T-helper 2 cell treated with Interferon-gamma antibody and Interleukin-4, amounts not matched to agents 5 μg/mL and 100 μg/mL, for 36 hours (primary cell): Measurements from ENCODE around the gene PFDN2.

Source experiments
- DNase-seq: peaks from one replicate; pipeline ENCODE4 v3.0.0; 2021; ENCODE audit warnings: low spot score
- H3K27ac Mint-ChIP-seq: one replicate; pipeline ENCODE4 v1.8.0; 2021; ENCODE audit warnings: mild to moderate bottlenecking, mixed read lengths
- H3K27me3 Mint-ChIP-seq: one replicate; pipeline ENCODE4 v1.8.0; 2021; ENCODE audit warnings: low read depth, mixed read lengths
- H3K36me3 Mint-ChIP-seq: one replicate; pipeline ENCODE4 v1.8.0; 2021; ENCODE audit warnings: low read depth, mixed read lengths
- H3K4me1 Mint-ChIP-seq: one replicate; pipeline ENCODE4 v1.8.0; 2021; ENCODE audit warnings: low read depth, mixed read lengths
- H3K4me3 Mint-ChIP-seq: one replicate; pipeline ENCODE4 v1.8.0; 2022; ENCODE audit warnings: mild to moderate bottlenecking, moderate library complexity, mixed read lengths
- H3K9me3 Mint-ChIP-seq: one replicate; pipeline ENCODE4 v1.8.0; 2021; ENCODE audit warnings: mixed read lengths

The PFDN2 gene

GRCh38 chr1:161054232-161054631 lies 63.6 kb downstream of the PFDN2 start:
- H3K9me3 Mint-ChIP-seq: no peaks in the 10 kb centered on the region
- H3K4me1 Mint-ChIP-seq: peaks cover 6% of the 10 kb centered on the region
- no peak overlapping the region for H3K4me3 Mint-ChIP-seq
- peaks cover 71% of the 10 kb centered on the region for H3K36me3 Mint-ChIP-seq
- H3K27me3 Mint-ChIP-seq: no peaks in the 10 kb centered on the region
- DNase-seq: no peak
- no peak overlapping the region for H3K27ac Mint-ChIP-seq

- H3K36me3 Mint-ChIP-seq: peaks cover 78% of the 10 kb centered on the region
Observed at GRCh38 chr1:161052899-161053298, 64.9 kb downstream of the PFDN2 start.

DNA sequence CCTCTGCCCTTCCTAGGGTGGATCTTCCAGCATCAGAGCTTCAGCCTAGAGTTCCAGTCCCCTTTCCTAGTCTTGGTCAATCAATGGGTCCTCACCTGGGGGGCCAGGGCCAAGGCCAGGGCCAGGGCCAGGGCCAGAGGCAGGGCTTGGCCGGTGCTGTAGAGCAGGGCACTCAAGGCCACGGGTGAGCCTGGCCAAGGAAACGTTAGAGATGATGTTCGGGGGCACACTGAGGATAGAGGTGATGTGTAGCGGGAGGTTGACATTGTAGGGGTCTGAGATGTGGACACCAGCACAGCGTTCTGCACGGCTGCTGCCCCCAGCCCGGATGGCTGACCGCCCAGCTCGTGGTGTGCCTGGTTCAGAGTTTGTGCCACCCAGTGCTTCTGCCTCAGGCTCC lies 66.6 kb downstream of the PFDN2 start:
- peaks cover 79% of the 10 kb centered on the region for H3K36me3 Mint-ChIP-seq
- DNase-seq: no peak
- peaks cover 12% of the 10 kb centered on the region for H3K4me1 Mint-ChIP-seq
- H3K4me3 Mint-ChIP-seq: no peak overlapping the region
- H3K27ac Mint-ChIP-seq: no peak overlapping the region
- H3K27me3 Mint-ChIP-seq: no peaks in the 10 kb centered on the region
- no peaks in the 10 kb centered on the region for H3K9me3 Mint-ChIP-seq

More at GRCh38 chr1:161052899-161053298, 64.9 kb downstream of the PFDN2 start:
- Mint-ChIP-seq H3K4me1 (peaks cover 9% of the 10 kb centered on the region), H3K27me3 (no peaks in the 10 kb centered on the region), H3K4me3 (no peak overlapping the region), H3K27ac (no peak overlapping the region), H3K9me3 (no peaks in the 10 kb centered on the region)
- no peak for DNase-seq
